Stimulated activated CD4-positive, alpha-beta T cell treated with anti-CD3 and anti-CD28 coated beads, Interleukin-1b, Interleukin-23, amount 100 ng/mL, for 4 hours (primary cell): ENCODE measurements around the gene UBE2QL1.

Experiments used
- DNase-seq, 2 donors: peaks; one replicate each; pipeline ENCODE4 v3.0.0-alpha.2; 2020; ENCODE audit warnings: low read depth in 2 of 2

UBE2QL1 gene

GRCh38 chr5:6454628-6455053 is 6.0 kb downstream of the UBE2QL1 start:
- no peak for DNase-seq

- no peak for DNase-seq
Measured at GRCh38 chr5:6455571-6456200, 7.0 kb downstream of the UBE2QL1 start.

GRCh38 chr5:6456766-6457370 is 8.2 kb downstream of the UBE2QL1 start:
- DNase-seq, result no peak

GRCh38 chr5:6457592-6457991 is 8.9 kb downstream of the UBE2QL1 start:
- no peak for DNase-seq

GRCh38 chr5:6458833-6459232 is 10.2 kb downstream of the UBE2QL1 start:
- no peak for DNase-seq

GRCh38 chr5:6459896-6460295 is 11.2 kb downstream of the UBE2QL1 start:
- DNase-seq, result no peak

GRCh38 chr5:6461006-6461405 is 12.3 kb downstream of the UBE2QL1 start:
- no peak for DNase-seq

- DNase-seq, result no peak
Measured at GRCh38 chr5:6461793-6462650, 13.4 kb downstream of the UBE2QL1 start.

GRCh38 chr5:6462671-6463070 is 14.0 kb downstream of the UBE2QL1 start:
- DNase-seq, result no peak

GRCh38 chr5:6464441-6464840 is 15.8 kb downstream of the UBE2QL1 start:
- no peak for DNase-seq

- DNase-seq, result no peak
Measured at GRCh38 chr5:6465831-6466790, 17.5 kb downstream of the UBE2QL1 start.

GRCh38 chr5:6466975-6467567 is 18.4 kb downstream of the UBE2QL1 start:
- no peak for DNase-seq

- no peak for DNase-seq
Measured at GRCh38 chr5:6467591-6467990, 18.9 kb downstream of the UBE2QL1 start.

GRCh38 chr5:6468104-6468503 is 19.4 kb downstream of the UBE2QL1 start:
- DNase-seq, result no peak

GRCh38 chr5:6468870-6469269 is 20.2 kb downstream of the UBE2QL1 start:
- no peak for DNase-seq

- DNase-seq, result no peak
Measured at GRCh38 chr5:6469836-6470235, 21.2 kb downstream of the UBE2QL1 start.

GRCh38 chr5:6470672-6471071 is 22.0 kb downstream of the UBE2QL1 start:
- DNase-seq, result no peak

GRCh38 chr5:6471252-6471651 is 22.6 kb downstream of the UBE2QL1 start:
- no peak for DNase-seq

- no peak for DNase-seq
Measured at GRCh38 chr5:6472792-6473191, 24.1 kb downstream of the UBE2QL1 start.

GRCh38 chr5:6473284-6473683 is 24.6 kb downstream of the UBE2QL1 start:
- DNase-seq, result no peak

- no peak for DNase-seq
Measured at GRCh38 chr5:6475626-6476312, 27.1 kb downstream of the UBE2QL1 start.
